SK-N-MC (cell line): ENCODE measurements around the gene MPP7.

ENCODE experiments used
- EZH2 ChIP-seq: fragments of 200-600 bp; sonication (generic); IDR thresholded peaks from one replicate; pipeline ENCODE4 v1.6.1; 2017; ENCODE audit warnings: antibody characterized with exemption
- FOXP2 ChIP-seq: optimal IDR thresholded peaks from 2 replicates; pipeline ENCODE3; 2011; ENCODE audit warnings: mild to moderate bottlenecking, moderate library complexity; ENCODE audit not compliant: insufficient read depth; ENCODE audit errors: extremely low read length, control extremely low read depth

GRCh38 chr10:28276384-28276783 is 26.5 kb downstream of the MPP7 start:
- TF ChIP-seq FOXP2 (no peak), EZH2 (no peak)
